ENCODE measurements around the gene CNTN6.

Gene CNTN6

DNA sequence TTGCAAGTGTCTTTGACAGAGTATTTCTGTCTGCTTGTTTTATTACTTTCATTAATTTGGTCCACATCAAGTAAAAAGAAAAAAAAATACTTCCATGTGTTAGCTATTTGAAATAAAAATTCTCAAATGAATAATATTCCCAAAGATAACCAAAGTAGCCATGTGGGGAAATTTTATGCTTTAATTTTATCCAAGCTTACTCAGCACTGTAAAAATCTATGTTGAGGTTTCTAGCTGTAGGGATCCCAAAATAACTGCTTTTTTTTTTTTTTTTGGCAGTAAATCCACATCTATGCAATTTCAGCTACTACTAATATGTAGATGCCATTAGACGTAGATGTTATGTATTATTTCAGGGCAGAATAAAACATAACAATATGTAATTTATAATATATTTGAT, 35.4 kb upstream of the CNTN6 start:
- TF ChIP-seq TAF1 (IDR thresholded peaks at IDR 0.05; ENCODE audit: low read depth), result no peak
- TF ChIP-seq, protein P1, sequence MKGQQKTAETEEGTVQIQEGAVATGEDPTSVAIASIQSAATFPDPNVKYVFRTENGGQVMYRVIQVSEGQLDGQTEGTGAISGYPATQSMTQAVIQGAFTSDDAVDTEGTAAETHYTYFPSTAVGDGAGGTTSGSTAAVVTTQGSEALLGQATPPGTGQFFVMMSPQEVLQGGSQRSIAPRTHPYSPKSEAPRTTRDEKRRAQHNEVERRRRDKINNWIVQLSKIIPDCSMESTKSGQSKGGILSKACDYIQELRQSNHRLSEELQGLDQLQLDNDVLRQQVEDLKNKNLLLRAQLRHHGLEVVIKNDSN (IDR thresholded peaks at IDR 0.05), result no peak
- TF ChIP-seq TCF12 (IDR thresholded peaks at IDR 0.05; ENCODE audit: low read depth), result no peak
- TF ChIP-seq, protein P2, sequence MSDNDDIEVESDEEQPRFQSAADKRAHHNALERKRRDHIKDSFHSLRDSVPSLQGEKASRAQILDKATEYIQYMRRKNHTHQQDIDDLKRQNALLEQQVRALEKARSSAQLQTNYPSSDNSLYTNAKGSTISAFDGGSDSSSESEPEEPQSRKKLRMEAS (IDR thresholded peaks at IDR 0.05), result no peak
- TF ChIP-seq YY1 (IDR thresholded peaks at IDR 0.05; ENCODE audit: low read depth), result no peak
- TF ChIP-seq EGR1 (IDR thresholded peaks at IDR 0.05), result no peak
- TF ChIP-seq EP300 (IDR thresholded peaks at IDR 0.05; ENCODE audit: borderline replicate concordance), result no peak
- TF ChIP-seq RAD21 (IDR thresholded peaks at IDR 0.05; ENCODE audit: low read depth), result no peak
- no peak for TF ChIP-seq ZBTB7A (IDR thresholded peaks at IDR 0.05; ENCODE audit: low read depth)
- no peak for TF ChIP-seq CEBPB (IDR thresholded peaks at IDR 0.05)
- TF ChIP-seq NFIC (IDR thresholded peaks at IDR 0.05), result no peak
- TF ChIP-seq CREB1 (IDR thresholded peaks at IDR 0.05; ENCODE audit: low read depth), result no peak
- TF ChIP-seq, protein P3, sequence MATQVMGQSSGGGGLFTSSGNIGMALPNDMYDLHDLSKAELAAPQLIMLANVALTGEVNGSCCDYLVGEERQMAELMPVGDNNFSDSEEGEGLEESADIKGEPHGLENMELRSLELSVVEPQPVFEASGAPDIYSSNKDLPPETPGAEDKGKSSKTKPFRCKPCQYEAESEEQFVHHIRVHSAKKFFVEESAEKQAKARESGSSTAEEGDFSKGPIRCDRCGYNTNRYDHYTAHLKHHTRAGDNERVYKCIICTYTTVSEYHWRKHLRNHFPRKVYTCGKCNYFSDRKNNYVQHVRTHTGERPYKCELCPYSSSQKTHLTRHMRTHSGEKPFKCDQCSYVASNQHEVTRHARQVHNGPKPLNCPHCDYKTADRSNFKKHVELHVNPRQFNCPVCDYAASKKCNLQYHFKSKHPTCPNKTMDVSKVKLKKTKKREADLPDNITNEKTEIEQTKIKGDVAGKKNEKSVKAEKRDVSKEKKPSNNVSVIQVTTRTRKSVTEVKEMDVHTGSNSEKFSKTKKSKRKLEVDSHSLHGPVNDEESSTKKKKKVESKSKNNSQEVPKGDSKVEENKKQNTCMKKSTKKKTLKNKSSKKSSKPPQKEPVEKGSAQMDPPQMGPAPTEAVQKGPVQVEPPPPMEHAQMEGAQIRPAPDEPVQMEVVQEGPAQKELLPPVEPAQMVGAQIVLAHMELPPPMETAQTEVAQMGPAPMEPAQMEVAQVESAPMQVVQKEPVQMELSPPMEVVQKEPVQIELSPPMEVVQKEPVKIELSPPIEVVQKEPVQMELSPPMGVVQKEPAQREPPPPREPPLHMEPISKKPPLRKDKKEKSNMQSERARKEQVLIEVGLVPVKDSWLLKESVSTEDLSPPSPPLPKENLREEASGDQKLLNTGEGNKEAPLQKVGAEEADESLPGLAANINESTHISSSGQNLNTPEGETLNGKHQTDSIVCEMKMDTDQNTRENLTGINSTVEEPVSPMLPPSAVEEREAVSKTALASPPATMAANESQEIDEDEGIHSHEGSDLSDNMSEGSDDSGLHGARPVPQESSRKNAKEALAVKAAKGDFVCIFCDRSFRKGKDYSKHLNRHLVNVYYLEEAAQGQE (IDR thresholded peaks at IDR 0.05; ENCODE audit: low read depth), result no peak
- no peak for TF ChIP-seq TEAD4 (IDR thresholded peaks at IDR 0.05)
- TF ChIP-seq FOXM1 (IDR thresholded peaks at IDR 0.05; ENCODE audit: borderline replicate concordance, low read depth), result no peak

DNA sequence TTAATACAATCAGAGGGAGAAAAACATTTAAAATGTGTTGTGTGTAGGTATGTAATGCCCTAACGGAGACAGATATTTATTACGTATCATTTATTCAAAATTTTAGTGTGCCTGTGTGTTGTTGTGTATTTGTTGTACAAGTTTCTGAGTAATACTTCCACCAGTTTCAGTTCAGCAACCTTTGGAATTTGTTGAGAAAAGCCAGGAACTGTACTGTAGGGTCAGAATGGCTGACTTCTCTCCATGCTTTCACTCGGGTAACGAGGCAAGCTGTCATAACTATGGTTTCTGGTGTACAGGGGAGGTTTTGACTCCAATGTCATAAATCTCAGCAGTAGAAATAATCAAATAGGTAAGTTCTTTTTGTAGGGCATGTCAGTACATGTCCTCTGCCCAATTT, 23.8 kb upstream of the CNTN6 start:
- TF ChIP-seq NFIC (IDR thresholded peaks at IDR 0.05), result no peak
- TF ChIP-seq TCF12 (IDR thresholded peaks at IDR 0.05; ENCODE audit: low read depth), result no peak
- no peak for TF ChIP-seq FOXM1 (IDR thresholded peaks at IDR 0.05; ENCODE audit: borderline replicate concordance, low read depth)
- no peak for TF ChIP-seq EGR1 (IDR thresholded peaks at IDR 0.05)

DNA sequence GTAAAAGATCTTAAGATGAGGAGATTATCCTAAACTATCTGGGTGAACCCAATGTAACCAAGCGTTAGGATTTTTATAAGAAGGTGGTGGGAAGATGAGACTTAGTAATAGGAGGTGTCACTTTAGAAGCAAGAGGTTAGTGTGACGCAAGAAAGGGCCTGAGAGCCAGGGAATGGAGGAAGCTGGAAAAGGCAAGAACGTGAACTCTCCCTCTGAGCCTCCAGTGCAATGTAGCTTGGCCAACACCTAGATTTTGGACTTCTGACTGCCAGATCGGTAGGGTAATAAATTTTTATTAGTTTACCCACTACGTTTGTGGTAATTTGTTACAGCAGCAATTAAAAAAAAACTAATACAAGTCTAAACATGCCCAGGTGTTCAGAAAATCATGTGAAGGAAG, 20.8 kb upstream of the CNTN6 start:
- TF ChIP-seq EGR1 (IDR thresholded peaks at IDR 0.05) (no peak), RAD21 (IDR thresholded peaks at IDR 0.05; ENCODE audit: low read depth) (no peak), TAF1 (IDR thresholded peaks at IDR 0.05; ENCODE audit: low read depth) (no peak), TCF12 (IDR thresholded peaks at IDR 0.05; ENCODE audit: low read depth) (no peak), ZBTB7A (IDR thresholded peaks at IDR 0.05; ENCODE audit: low read depth) (no peak), YY1 (IDR thresholded peaks at IDR 0.05; ENCODE audit: low read depth) (no peak), CEBPB (IDR thresholded peaks at IDR 0.05) (no peak), EP300 (IDR thresholded peaks at IDR 0.05; ENCODE audit: borderline replicate concordance) (no peak), NFIC (IDR thresholded peaks at IDR 0.05) (no peak), FOXM1 (IDR thresholded peaks at IDR 0.05; ENCODE audit: borderline replicate concordance, low read depth) (no peak), CREB1 (IDR thresholded peaks at IDR 0.05; ENCODE audit: low read depth) (no peak), TEAD4 (IDR thresholded peaks at IDR 0.05) (no peak)
- TF ChIP-seq, protein P3 (IDR thresholded peaks at IDR 0.05; ENCODE audit: low read depth), result no peak
- TF ChIP-seq, protein P2 (IDR thresholded peaks at IDR 0.05), result no peak
- TF ChIP-seq, protein P1 (IDR thresholded peaks at IDR 0.05), result no peak

DNA sequence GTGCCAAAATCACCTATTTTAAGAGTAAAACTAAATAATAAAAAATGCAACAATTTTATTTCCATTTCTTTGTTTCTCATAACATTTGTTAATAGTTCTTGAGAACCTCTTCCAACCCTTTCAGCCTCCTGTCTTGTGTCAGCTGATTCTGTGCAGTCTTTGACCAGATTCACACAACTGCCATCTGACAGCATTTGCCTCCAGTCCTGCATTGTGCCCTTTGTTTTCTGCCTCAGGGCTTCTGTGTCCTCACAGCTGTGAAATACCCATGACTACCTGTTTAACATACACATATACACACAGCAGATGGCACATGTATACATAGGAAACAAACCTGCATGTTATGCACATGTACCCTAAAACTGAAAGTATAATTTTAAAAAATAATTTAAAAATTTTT, 13.2 kb upstream of the CNTN6 start:
- TF ChIP-seq CEBPB (IDR thresholded peaks at IDR 0.05), result no peak

DNA sequence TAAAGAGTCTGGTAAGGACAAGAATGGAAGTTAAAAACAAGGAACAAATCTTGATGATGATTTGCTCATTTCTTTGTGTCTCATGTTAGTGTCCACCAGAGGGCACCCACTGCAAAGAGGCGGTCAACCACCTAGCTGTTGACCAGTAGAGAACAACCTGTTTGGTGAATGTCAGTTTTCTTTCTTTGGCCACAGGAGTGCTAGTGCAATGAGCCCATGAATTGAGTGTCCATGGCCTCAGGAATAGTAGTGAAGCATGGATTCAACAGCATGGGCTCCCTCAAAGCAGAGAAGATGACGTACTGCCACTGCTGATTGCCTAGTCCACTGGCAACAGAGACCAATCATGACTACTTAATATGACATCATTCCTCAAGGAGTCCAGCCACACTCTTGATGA, 10.7 kb upstream of the CNTN6 start:
- TF ChIP-seq TEAD4 (IDR thresholded peaks at IDR 0.05), result no peak
- TF ChIP-seq RAD21 (IDR thresholded peaks at IDR 0.05; ENCODE audit: low read depth), result peak; percentile 49

DNA sequence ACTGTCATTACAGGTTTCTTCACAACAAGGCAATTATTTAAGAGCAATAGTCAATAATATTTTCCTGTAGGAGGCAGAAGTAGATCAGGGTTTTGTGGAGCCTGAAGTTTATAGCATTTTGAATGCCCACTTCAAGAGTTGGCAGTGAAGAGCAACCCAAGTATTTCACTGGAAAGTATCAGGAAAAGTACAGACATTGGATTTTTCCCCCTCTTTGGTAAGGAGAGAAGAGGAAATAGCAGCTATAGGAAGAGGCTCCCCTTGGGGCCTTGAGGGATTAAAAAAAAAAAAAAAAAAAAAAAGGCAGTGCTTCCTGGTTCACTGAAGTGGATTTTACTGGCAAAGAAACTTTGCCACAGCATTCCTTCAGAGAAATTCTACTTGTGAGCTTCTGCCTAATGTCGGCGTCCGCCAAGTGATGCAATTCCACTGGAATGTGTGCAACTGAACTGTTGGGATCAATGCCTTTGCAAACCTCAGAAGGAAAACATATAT, 5.7 kb upstream of the CNTN6 start:
- no peak for TF ChIP-seq EGR1 (IDR thresholded peaks at IDR 0.05)
- TF ChIP-seq, protein P3 (IDR thresholded peaks at IDR 0.05; ENCODE audit: low read depth), result no peak
- TF ChIP-seq, protein P2 (IDR thresholded peaks at IDR 0.05), result no peak
